MV-4-11 (cell line): ENCODE results near the gene SPIB.
"Not testable (repeated sequence)": the region's sequence is repeated elsewhere in the genome, so short reads cannot be mapped to it uniquely, and the experiment has no call there.

Experiments used
- DNase-seq: peaks from one replicate; lab custom pipeline; 2025; lab: John Stamatoyannopoulos, UW

SPIB gene

GRCh38 chr19:50418176-50419021, at the start of gene SPIB:
SPIB (plus strand) TSS chr19:50418938; CDS start chr19:50418963, 25 bp downstream.
- DNase-seq, result peak; percentile 18

GRCh38 chr19:50371914-50372475, 46.7 kb upstream of the SPIB start:
- peak; percentile 95 for DNase-seq

- DNase-seq, result peak; percentile 100
Measured at GRCh38 chr19:50376166-50377050, 42.3 kb upstream of the SPIB start, which contains the start of gene NR1H2. NR1H2 (plus strand) TSS chr19:50376457; CDS start chr19:50377606, 1,149 bp downstream.

- no peak for DNase-seq
Measured at GRCh38 chr19:50377051-50377461, 41.7 kb upstream of the SPIB start.

- no peak for DNase-seq
Measured at GRCh38 chr19:50377517-50377916, 41.2 kb upstream of the SPIB start.

GRCh38 chr19:50378169-50378862, 40.4 kb upstream of the SPIB start:
- no peak for DNase-seq

- DNase-seq, result no peak
Measured at GRCh38 chr19:50378863-50379236, 39.9 kb upstream of the SPIB start.

- DNase-seq, result no peak
Measured at GRCh38 chr19:50379602-50380001, 39.1 kb upstream of the SPIB start.

- DNase-seq, result no peak
Measured at GRCh38 chr19:50380137-50380536, 38.6 kb upstream of the SPIB start.

GRCh38 chr19:50380751-50381151, 38.0 kb upstream of the SPIB start:
- no peak for DNase-seq

- DNase-seq, result no peak
Measured at GRCh38 chr19:50381881-50382729, 36.6 kb upstream of the SPIB start.

GRCh38 chr19:50383001-50383851, 35.5 kb upstream of the SPIB start:
- DNase-seq, result no peak

- peak; percentile 98 for DNase-seq
Measured at GRCh38 chr19:50383852-50384684, 34.7 kb upstream of the SPIB start, which contains the start of gene POLD1. POLD1 (plus strand) TSS chr19:50384347; CDS start chr19:50398852, 14,505 bp downstream.

GRCh38 chr19:50384685-50385535, 33.8 kb upstream of the SPIB start:
- peak; percentile 67 for DNase-seq

GRCh38 chr19:50387176-50387867, 31.4 kb upstream of the SPIB start:
- DNase-seq, result peak; percentile 93

- DNase-seq, result no peak
Measured at GRCh38 chr19:50387868-50388245, 30.9 kb upstream of the SPIB start.

- DNase-seq, result not testable (repeated sequence)
Measured at GRCh38 chr19:50390295-50390694, 28.4 kb upstream of the SPIB start.
